Measurements from ENCODE around the gene NKAP. TPM values are rescaled to one million over a fixed set of nuclear protein-coding genes. Genes with fewer than 3 reads are reported as not detected.

Gene NKAP
- total RNA-seq, 1 experiment from 2014 or later, result 6.2 TPM

- Histone ChIP-seq H3K9me3 (no peaks in the 10 kb centered on the region), H3K36me3 (no peaks in the 10 kb centered on the region), H3K4me3 (no peak overlapping the region), H3K27me3 (no peaks in the 10 kb centered on the region)
- DNase-seq, result peak; percentile 11
Measured at GRCh38 chrX:119885554-119886428, 57.8 kb downstream of the NKAP start.

DNA sequence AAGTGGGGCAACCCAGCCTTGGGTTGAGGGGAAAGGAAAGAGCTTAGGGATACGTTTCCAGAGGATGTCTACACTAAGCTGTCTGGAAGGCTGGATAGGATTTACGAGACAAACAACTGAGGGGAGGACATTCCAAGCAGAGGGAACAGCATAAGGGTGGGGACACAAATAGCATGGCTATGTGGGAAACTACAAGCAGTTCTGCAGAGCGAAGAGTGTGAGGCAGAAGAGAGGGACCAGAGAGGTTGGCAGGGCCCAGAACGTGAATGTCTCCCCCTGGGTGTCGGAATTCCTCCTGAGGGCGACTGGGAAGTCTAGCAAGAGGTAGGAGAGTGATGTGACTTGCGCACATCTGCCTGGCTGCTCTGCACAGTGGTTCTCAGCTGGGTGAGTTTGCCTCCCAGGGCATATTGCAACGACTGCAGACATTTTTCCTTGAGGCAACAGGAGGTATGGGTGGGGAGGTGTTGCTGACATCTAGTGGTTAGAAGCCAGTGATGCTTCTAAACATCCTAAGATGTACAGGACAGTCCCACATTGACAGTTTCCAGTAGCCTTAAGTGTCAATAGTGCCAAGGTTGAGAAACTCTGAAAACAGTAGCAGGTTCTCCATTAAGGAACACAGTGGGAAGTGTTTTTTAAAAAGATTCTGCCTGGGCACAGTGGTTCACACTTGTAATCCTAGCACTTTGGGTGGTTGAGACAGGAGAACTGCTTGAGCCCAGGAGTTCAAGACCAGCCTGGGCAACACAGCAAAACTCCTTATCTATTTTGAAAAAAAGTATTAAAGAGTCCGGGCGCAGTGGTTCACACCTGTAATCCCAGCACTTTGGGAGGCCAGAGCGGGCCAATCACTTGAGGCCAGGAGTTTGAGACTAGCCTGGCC, 62.8 kb downstream of the NKAP start:
- no peaks in the 10 kb centered on the region for H3K9me3 ChIP-seq
- peak; percentile 7 for DNase-seq

DNA sequence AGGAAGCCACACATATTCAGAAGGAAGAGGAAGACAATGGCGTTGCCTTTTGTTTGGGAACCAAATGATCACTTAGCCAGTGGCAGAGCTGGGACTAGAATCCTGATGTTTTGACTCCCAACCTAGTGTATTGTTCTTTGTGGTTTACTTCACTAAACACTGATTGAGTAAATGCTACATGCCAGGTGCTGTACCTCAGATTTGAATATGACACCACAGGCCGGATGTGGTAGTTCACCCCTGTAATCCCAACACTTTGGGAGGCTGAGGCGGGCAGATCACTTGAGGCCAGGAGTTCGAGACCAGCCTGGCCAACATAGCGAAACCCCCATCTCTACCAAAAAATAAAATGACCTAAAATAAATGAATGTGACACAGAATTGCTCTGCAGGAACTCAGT, 63.5 kb downstream of the NKAP start:
- no peak for DNase-seq
- Histone ChIP-seq H3K4me3 (no peak overlapping the region), H3K36me3 (0 out of 2 replicates have a peak, but pooled peaks cover 4% of the 10 kb centered on the region), H3K27me3 (no peaks in the 10 kb centered on the region), H3K9me3 (no peaks in the 10 kb centered on the region)

More for the DNA sequence above, 62.8 kb downstream of the NKAP start:
- Histone ChIP-seq H3K4me3 (no peak overlapping the region), H3K36me3 (0 out of 2 replicates have a peak, but pooled peaks cover 4% of the 10 kb centered on the region), H3K27me3 (no peaks in the 10 kb centered on the region)

GRCh38 chrX:119878740-119879139, 64.8 kb downstream of the NKAP start:
- no peak overlapping the region for H3K4me3 ChIP-seq
- H3K36me3 ChIP-seq, result peaks cover 4% of the 10 kb centered on the region; the same call in 1 of the 2 replicates
- no peaks in the 10 kb centered on the region for H3K27me3 ChIP-seq
- DNase-seq, result no peak
- H3K9me3 ChIP-seq, result no peaks in the 10 kb centered on the region

- Histone ChIP-seq H3K4me3 (peak within 1 kb of the TSS; percentile 80), H3K36me3 (peaks cover 3% of the 10 kb centered on the region; the same call in 1 of the 2 replicates), H3K27me3 (no peaks in the 10 kb centered on the region), H3K9me3 (no peaks in the 10 kb centered on the region)
- peak; percentile 85 for DNase-seq
Measured at GRCh38 chrX:119871599-119872395, 71.8 kb downstream of the NKAP start, which contains the start of the genes NDUFA1 and RNF113A. Gene NDUFA1 (plus strand): TSS chrX:119871832. CDS start chrX:119871912, 80 bp downstream. Gene RNF113A (minus strand): TSS chrX:119871733. CDS start chrX:119871613, 120 bp downstream.

DNA sequence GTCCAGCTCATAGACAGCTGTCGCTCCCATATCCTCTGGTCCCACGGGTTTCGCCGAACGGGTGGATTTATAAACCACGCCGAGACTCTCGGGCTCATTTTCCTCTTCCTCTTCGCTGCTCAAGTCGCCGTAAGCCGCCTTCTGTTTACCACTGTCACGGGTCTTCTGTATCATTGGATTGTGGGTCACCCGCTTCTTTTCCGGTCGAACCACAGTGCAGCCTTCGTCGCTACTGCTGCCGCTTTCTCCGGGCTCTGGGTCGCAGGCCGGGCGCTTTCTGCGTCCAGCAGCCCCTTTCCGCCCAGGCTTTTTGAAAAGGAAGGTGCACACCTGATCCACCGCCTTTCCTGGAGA, 72.3 kb downstream of the NKAP start:
- DNase-seq, result peak; percentile 8
- H3K36me3 ChIP-seq, result peaks cover 3% of the 10 kb centered on the region; the same call in 1 of the 2 replicates

More for the DNA sequence above, 72.3 kb downstream of the NKAP start:
- peak overlapping the region; percentile 80 for H3K4me3 ChIP-seq
- H3K27me3 ChIP-seq, result no peaks in the 10 kb centered on the region
- no peaks in the 10 kb centered on the region for H3K9me3 ChIP-seq

Other genes starting within 250 kb of the NKAP start
- 1.2 TPM in 1 of 2 replicates, not detected in the other for gene SOWAHD, start 185.2 kb downstream of the NKAP start, total RNA-seq (2014; rRNA removed; shearing (Covaris generic); ENCODE audit: low replicate concordance)
- gene RPL39, start 152.1 kb downstream of the NKAP start, total RNA-seq (2014; rRNA removed; shearing (Covaris generic); ENCODE audit: low replicate concordance), result 2,795 and 3,088 TPM in 2 replicates
- gene UPF3B, start 90.8 kb downstream of the NKAP start, total RNA-seq (2014; rRNA removed; shearing (Covaris generic); ENCODE audit: low replicate concordance), result 1.1 and 1.3 TPM in 2 replicates
- 10.1 and 10.4 TPM in 2 replicates for gene RNF113A, start 72.0 kb downstream of the NKAP start, total RNA-seq (2014; rRNA removed; shearing (Covaris generic); ENCODE audit: low replicate concordance)
- 108 and 198 TPM in 2 replicates for gene NDUFA1, start 71.9 kb downstream of the NKAP start, total RNA-seq (2014; rRNA removed; shearing (Covaris generic); ENCODE audit: low replicate concordance)
- gene AKAP14, start 47.9 kb downstream of the NKAP start, total RNA-seq (2014; rRNA removed; shearing (Covaris generic); ENCODE audit: low replicate concordance), result not detected in 2 replicates
- not detected in 2 replicates for gene RHOXF2B, start 133.9 kb upstream of the NKAP start, total RNA-seq (2014; rRNA removed; shearing (Covaris generic); ENCODE audit: low replicate concordance)
- not detected in 2 replicates for gene RHOXF1, start 172.2 kb upstream of the NKAP start, total RNA-seq (2014; rRNA removed; shearing (Covaris generic); ENCODE audit: low replicate concordance)
- not detected in 2 replicates for gene RHOXF2, start 214.9 kb upstream of the NKAP start, total RNA-seq (2014; rRNA removed; shearing (Covaris generic); ENCODE audit: low replicate concordance)